ENCODE data around the gene CEP83. TPM values are rescaled to one million over a fixed set of nuclear protein-coding genes. Genes with fewer than 3 reads are reported as not detected.

The CEP83 gene
- total and polyA plus RNA-seq, 8 donors = 2.6 to 44.4 (median 15.8) TPM

DNA sequence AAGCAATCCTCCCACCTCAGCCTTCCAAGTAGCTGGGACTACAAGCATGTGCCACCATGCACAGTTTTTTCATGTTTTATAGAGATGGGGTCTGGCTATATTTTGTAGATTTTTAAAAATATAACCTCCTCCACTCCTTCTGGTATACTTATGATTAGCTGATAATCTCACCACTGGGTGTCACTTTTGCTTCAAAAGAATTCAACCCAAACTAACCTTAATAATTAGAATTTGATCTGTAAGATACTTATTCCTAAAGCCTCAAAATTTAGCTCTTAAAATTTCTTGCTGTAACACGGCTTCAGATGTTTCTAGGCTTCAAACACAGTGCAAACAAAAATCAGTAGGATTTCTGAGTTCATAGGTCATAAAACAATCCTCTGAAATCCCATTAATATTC, 130.3 kb downstream of the CEP83 start:
- Histone ChIP-seq H3K9me3 (no peaks in the 10 kb centered on the region), H3K4me3 (no peak overlapping the region), H3K27me3 (no peaks in the 10 kb centered on the region), H3K36me3 (peaks cover 0 to 35% (median 25%) of the 10 kb centered on the region in 4 donors), H3K4me1 (no peaks in the 10 kb centered on the region), H3K27ac (no peak overlapping the region)
- TF ChIP-seq, protein P1, sequence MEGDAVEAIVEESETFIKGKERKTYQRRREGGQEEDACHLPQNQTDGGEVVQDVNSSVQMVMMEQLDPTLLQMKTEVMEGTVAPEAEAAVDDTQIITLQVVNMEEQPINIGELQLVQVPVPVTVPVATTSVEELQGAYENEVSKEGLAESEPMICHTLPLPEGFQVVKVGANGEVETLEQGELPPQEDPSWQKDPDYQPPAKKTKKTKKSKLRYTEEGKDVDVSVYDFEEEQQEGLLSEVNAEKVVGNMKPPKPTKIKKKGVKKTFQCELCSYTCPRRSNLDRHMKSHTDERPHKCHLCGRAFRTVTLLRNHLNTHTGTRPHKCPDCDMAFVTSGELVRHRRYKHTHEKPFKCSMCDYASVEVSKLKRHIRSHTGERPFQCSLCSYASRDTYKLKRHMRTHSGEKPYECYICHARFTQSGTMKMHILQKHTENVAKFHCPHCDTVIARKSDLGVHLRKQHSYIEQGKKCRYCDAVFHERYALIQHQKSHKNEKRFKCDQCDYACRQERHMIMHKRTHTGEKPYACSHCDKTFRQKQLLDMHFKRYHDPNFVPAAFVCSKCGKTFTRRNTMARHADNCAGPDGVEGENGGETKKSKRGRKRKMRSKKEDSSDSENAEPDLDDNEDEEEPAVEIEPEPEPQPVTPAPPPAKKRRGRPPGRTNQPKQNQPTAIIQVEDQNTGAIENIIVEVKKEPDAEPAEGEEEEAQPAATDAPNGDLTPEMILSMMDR (IDR thresholded peaks at IDR 0.05) = no peak
- TF ChIP-seq EP300 (IDR thresholded peaks at IDR 0.05) = no peak
- no peak for TF ChIP-seq POLR2A (IDR thresholded peaks at IDR 0.05)
- TF ChIP-seq POLR2AphosphoS5 (IDR thresholded peaks at IDR 0.05) = no peak
- intact Hi-C loops (cut with DNase I; ENCODE audit: low total_unique reads) = no loop called here
- 83 to 96% (median 87%) methylated on average over 1 of the region's 1 CpG for whole genome bisulfite sequencing, 5 donors
- no peak for DNase-seq

- DNase-seq = no peak
- Histone ChIP-seq H3K36me3 (peaks cover 6 to 44% (median 34%) of the 10 kb centered on the region in 4 donors), H3K27me3 (no peaks in the 10 kb centered on the region), H3K4me1 (no peaks in the 10 kb centered on the region), H3K27ac (no peak overlapping the region), H3K9me3 (no peaks in the 10 kb centered on the region), H3K4me3 (no peak overlapping the region)
- TF ChIP-seq POLR2AphosphoS5 (IDR thresholded peaks at IDR 0.05) (no peak), POLR2A (IDR thresholded peaks at IDR 0.05) (no peak), EP300 (IDR thresholded peaks at IDR 0.05) (no peak)
- TF ChIP-seq, protein P1 (IDR thresholded peaks at IDR 0.05) = no peak
- WGBS, 5 donors = 84 to 98% (median 90%) methylated on average over 1 of the region's 1 CpG
- intact Hi-C loops (cut with DNase I; ENCODE audit: low total_unique reads) = no loop called here
These were observed 131.9 kb downstream of the CEP83 start for GRCh38 chr12:94327809-94328208.

GRCh38 chr12:94326727-94327126, 132.9 kb downstream of the CEP83 start:
- DNase-seq = no peak
- intact Hi-C loops (cut with DNase I; ENCODE audit: low total_unique reads) = no loop called here

DNA sequence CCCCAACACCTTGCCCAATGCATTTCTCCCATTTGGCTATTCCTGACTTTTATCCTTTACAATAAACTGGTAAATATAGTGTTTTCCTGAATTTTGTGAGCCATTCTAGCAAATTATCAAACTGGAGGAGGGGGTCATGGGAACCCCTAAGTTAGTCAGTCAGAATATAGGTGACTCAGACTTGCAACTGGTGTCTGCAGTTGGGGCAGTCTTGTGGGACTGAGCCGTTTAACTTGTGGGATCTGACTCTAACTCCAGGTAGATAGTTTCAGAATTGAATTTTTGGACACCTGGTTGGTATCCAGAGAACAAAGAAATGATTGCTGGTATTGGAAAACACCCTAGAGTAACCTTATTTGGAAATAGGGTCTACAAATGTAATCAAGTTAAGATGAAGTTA, 133.4 kb downstream of the CEP83 start:
- peaks cover 9 to 54% (median 45%) of the 10 kb centered on the region in 4 donors for H3K36me3 ChIP-seq
- H3K4me3 ChIP-seq = no peak overlapping the region
- whole genome bisulfite sequencing, 5 donors = 86 to 100% (median 94%) methylated on average over 1 of the region's 1 CpG
- TF ChIP-seq POLR2AphosphoS5 (IDR thresholded peaks at IDR 0.05) = no peak
- no peak for TF ChIP-seq EP300 (IDR thresholded peaks at IDR 0.05)
- TF ChIP-seq POLR2A (IDR thresholded peaks at IDR 0.05) = no peak
- TF ChIP-seq, protein P1 (IDR thresholded peaks at IDR 0.05) = no peak
- no peak overlapping the region for H3K27ac ChIP-seq
- H3K9me3 ChIP-seq = peaks cover 0 to 7% (median 2%) of the 10 kb centered on the region in 4 donors
- H3K4me1 ChIP-seq = no peaks in the 10 kb centered on the region
- DNase-seq = no peak
- H3K27me3 ChIP-seq = no peaks in the 10 kb centered on the region
- intact Hi-C loops (cut with DNase I; ENCODE audit: low total_unique reads) = no loop called here

More at GRCh38 chr12:94326727-94327126, 132.9 kb downstream of the CEP83 start:
- no peaks in the 10 kb centered on the region for H3K27me3 ChIP-seq
- H3K9me3 ChIP-seq = peaks cover 0 to 2% (median 0%) of the 10 kb centered on the region in 4 donors
- H3K4me1 ChIP-seq = no peaks in the 10 kb centered on the region
- H3K4me3 ChIP-seq = no peak overlapping the region
- TF ChIP-seq, protein P1 (IDR thresholded peaks at IDR 0.05) = no peak
- TF ChIP-seq POLR2AphosphoS5 (IDR thresholded peaks at IDR 0.05) (no peak), EP300 (IDR thresholded peaks at IDR 0.05) (no peak)
- H3K36me3 ChIP-seq = peaks cover 9 to 53% (median 44%) of the 10 kb centered on the region in 4 donors
- no peak overlapping the region for H3K27ac ChIP-seq

All from stomach (tissue), 9 donors.